ENCODE measurements around the gene LRRC61.

- TF ChIP-seq POLR2A (IDR thresholded peaks at IDR 0.05) (no peak), CTCF (IDR thresholded peaks at IDR 0.05) (no peak), EP300 (IDR thresholded peaks at IDR 0.05) (no peak), POLR2AphosphoS5 (IDR thresholded peaks at IDR 0.05) (no peak)
Observed at GRCh38 chr7:150357270-150357669, 34.1 kb downstream of the LRRC61 start.

Measured in sigmoid colon (tissue), 4 donors.